ENCODE results near the gene SCNN1A. TPM values are rescaled to one million over a fixed set of nuclear protein-coding genes. Genes with fewer than 3 reads are reported as not detected.

The SCNN1A gene
- polyA plus RNA-seq, 3 donors, result 64.1 to 91.6 (median 68.0) TPM

GRCh38 chr12:6312529-6313325 lies 62.6 kb downstream of the SCNN1A start:
- no peak for DNase-seq (ENCODE audit: extremely low read depth in 1 of 11, low read depth in 9 of 11, low spot score in 4 of 11)

- no peak for DNase-seq (ENCODE audit: extremely low read depth in 1 of 11, low read depth in 9 of 11, low spot score in 4 of 11)
Observed at GRCh38 chr12:6311822-6312528, 63.4 kb downstream of the SCNN1A start.

DNA sequence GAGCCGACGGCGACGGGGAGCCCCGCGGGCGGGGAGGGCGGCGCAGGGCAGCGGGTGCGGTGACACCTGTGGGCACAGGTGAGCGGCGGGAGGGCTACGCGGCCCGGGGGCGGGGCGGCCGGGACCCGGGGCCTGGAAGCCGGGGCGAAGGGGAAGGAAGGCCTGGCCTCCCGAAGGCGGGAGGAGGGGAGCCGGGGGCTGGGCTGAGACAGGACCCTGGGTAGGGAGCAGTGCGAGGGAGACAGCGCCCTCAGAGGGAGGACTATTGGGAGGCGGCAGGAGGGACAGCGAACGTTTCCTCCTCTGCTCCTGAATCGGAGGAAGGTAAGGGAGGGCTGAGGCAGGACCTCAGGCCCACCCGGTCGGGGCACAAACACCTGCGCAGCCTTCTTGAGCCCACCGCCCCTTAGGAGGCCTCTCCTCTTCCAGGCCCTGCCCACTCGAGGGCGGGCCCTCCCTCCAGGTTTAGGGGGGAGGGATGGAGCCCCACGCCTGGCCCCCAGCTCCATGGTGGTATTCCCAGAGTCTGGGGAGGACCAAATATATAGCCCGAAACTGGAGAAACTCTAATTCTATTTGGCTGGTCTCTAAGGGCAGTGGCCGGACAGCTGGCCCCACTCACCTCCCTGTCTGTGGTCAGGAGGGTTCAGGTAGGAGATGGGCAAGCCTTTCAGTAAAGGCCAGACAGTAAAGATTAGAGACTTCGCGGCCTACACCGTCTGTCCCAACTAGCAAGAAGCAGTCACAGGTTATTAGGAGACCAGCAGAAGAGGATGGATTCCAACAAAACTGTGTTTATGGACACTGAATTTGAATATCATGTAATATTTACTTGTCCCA lies 64.4 kb downstream of the SCNN1A start:
- no peak for DNase-seq (ENCODE audit: extremely low read depth in 1 of 11, low read depth in 9 of 11, low spot score in 4 of 11)

GRCh38 chr12:6307529-6307928 lies 67.8 kb downstream of the SCNN1A start:
- DNase-seq (ENCODE audit: extremely low read depth in 1 of 11, low read depth in 9 of 11, low spot score in 4 of 11), result no peak

DNA sequence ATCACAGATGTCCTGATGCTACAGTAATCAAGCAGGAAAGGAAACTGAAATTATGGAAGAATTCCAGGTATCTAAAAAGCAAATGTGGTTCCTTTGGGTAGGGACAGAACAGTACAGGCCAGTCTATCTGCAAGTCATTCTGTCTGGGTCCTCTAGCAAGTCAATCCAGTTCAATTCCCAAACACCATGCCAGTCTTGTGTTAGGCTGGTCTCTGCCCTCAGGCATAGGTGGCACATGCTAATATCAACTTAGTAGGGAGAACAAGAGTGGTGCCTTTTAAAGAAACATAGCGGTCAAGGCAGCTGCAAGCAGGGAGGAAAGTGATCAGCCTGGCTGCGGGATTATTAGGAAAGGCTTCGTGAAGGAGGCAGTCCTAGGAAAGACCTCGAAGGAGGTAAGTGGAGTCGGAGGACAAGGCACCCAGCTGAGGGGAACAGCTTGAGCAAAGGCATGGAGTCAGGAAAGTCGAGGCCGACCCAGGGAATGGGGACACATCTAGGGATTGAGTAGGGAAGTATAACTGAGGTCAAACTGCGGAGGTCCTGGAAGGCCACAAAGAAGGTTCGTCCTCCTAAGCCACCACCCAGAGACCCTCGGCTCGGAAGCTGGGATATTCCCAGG lies 68.7 kb downstream of the SCNN1A start:
- no peak for DNase-seq (ENCODE audit: extremely low read depth in 1 of 11, low read depth in 9 of 11, low spot score in 4 of 11)

GRCh38 chr12:6306151-6306550 lies 69.2 kb downstream of the SCNN1A start:
- DNase-seq (ENCODE audit: extremely low read depth in 1 of 11, low read depth in 9 of 11, low spot score in 4 of 11), result no peak

- DNase-seq (ENCODE audit: extremely low read depth in 1 of 11, low read depth in 9 of 11, low spot score in 4 of 11), result no peak
Observed at GRCh38 chr12:6303071-6303470, 72.3 kb downstream of the SCNN1A start.

DNA sequence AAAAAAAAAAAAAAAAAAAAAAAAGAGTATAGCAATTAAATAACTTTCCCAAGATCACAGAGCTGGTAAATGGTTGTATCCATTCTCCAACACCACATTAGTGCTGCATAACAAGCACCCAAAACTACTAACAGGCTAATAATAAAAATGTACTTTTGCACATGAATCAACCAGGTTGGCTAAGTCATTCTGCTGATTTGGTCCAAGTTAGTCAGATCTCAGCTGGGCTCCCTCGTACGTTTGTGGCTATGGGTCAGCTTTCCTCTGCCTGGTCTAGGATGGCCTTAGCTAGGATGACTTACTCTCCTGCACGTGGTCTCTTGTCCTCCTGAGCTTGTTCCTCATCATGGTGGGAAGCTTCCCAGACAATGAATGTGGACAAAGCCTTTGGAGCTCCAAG lies 72.7 kb downstream of the SCNN1A start:
- no peak for DNase-seq (ENCODE audit: extremely low read depth in 1 of 11, low read depth in 9 of 11, low spot score in 4 of 11)

DNA sequence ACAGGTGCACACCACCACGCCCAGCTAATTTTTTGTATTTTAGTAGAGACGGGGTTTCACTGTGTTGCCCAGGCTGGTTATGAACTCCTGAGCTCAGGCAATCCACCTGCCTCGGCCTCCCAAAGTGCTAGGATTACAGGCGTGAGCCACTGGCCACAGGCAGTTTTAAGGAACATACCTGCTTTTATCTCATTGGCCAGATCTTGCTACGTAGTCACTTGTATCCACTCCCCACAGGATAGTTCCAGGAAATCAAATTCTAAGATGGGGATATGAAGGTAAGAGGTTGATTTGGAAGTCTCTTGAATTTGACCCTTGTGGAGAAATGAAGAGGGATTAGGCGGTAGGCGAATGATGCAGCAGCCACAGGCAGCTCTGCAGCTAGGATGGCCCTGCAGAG lies 73.6 kb downstream of the SCNN1A start:
- DNase-seq (ENCODE audit: extremely low read depth in 1 of 11, low read depth in 9 of 11, low spot score in 4 of 11), result no peak

DNA sequence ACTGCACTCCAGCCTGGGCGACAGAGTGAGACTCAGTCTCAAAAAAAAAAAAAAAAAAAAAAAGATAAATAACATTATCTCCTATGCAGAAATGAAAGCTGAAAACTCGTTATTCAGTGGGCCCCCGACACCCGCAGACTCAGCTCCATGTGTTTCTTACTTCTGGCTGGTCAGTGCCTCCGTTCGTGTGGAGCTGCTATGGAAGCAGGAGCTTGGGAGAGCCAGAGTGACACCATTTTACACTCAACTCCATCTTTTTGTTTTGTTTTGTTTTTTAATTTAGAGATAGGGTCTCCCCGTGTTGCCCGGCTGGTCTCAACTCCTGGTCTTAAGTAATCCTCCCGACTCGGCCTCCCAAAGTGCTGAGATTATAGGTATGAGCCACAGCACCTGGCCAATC lies 78.2 kb downstream of the SCNN1A start:
- DNase-seq (ENCODE audit: extremely low read depth in 1 of 11, low read depth in 9 of 11, low spot score in 4 of 11), result no peak

Other genes starting within 250 kb of the SCNN1A start
- gene CD9, start 175.2 kb downstream of the SCNN1A start, polyA plus RNA-seq (ENCODE audit: insufficient read length in 3 of 3), result 100 to 1,000 TPM; 139 to 304 (median 179) TPM
- gene PLEKHG6, start 64.9 kb downstream of the SCNN1A start, polyA plus RNA-seq (ENCODE audit: insufficient read length in 3 of 3), result 1 to 10 TPM; 3.4 to 4.9 (median 4.1) TPM
- 10 to 100 TPM; 77.6 to 93.0 (median 88.0) TPM for gene TNFRSF1A, start 33.5 kb downstream of the SCNN1A start, polyA plus RNA-seq (ENCODE audit: insufficient read length in 3 of 3)
- 10 to 100 TPM; 52.6 to 71.7 (median 65.2) TPM for gene LTBR, start 8.6 kb upstream of the SCNN1A start, polyA plus RNA-seq (ENCODE audit: insufficient read length in 3 of 3)
- 1 to 10 TPM in 2 of 3 donors, under 1 TPM in 1; 0.40 to 2.2 (median 1.3) TPM for gene CD27, start 69.4 kb upstream of the SCNN1A start, polyA plus RNA-seq (ENCODE audit: insufficient read length in 3 of 3)
- gene TAPBPL, start 76.5 kb upstream of the SCNN1A start, polyA plus RNA-seq (ENCODE audit: insufficient read length in 3 of 3), result 10 to 100 TPM; 14.6 to 23.7 (median 14.8) TPM
- gene VAMP1, start 95.1 kb upstream of the SCNN1A start, polyA plus RNA-seq (ENCODE audit: insufficient read length in 3 of 3), result 10 to 100 TPM; 10.3 to 12.6 (median 11.5) TPM
- gene MRPL51, start 117.7 kb upstream of the SCNN1A start, polyA plus RNA-seq (ENCODE audit: insufficient read length in 3 of 3), result 100 to 1,000 TPM; 143 to 183 (median 174) TPM
- gene NCAPD2, start 118.5 kb upstream of the SCNN1A start, polyA plus RNA-seq (ENCODE audit: insufficient read length in 3 of 3), result 10 to 100 TPM; 63.8 to 69.8 (median 69.5) TPM
- gene GAPDH, start 159.0 kb upstream of the SCNN1A start, polyA plus RNA-seq (ENCODE audit: insufficient read length in 3 of 3), result 1,000 to 10,000 TPM; 2,032 to 2,404 (median 2,056) TPM
- 10 to 100 TPM; 12.8 to 18.2 (median 17.6) TPM for gene IFFO1, start 180.5 kb upstream of the SCNN1A start, polyA plus RNA-seq (ENCODE audit: insufficient read length in 3 of 3)
- 10 to 100 TPM; 24.5 to 30.7 (median 29.3) TPM for gene NOP2, start 192.7 kb upstream of the SCNN1A start, polyA plus RNA-seq (ENCODE audit: insufficient read length in 3 of 3)
- gene CHD4, start 231.8 kb upstream of the SCNN1A start, polyA plus RNA-seq (ENCODE audit: insufficient read length in 3 of 3), result 100 to 1,000 TPM; 294 to 313 (median 295) TPM

Measured in renal cortex interstitium (tissue), 11 donors.